HL-60 (cell line): ENCODE measurements around the gene NCKAP5L.
"Not testable (repeated sequence)": the region's sequence is repeated elsewhere in the genome, so short reads cannot be mapped to it uniquely, and the experiment has no call there.

ENCODE experiments used
- GABPA ChIP-seq: IDR thresholded peaks from 2 replicates; pipeline ENCODE4 v1.6.1; 2012; ENCODE audit warnings: low read depth
- TF ChIP-seq, protein P1 (sequence below): IDR thresholded peaks from one replicate; pipeline ENCODE4 v1.5.1; 2011; ENCODE audit warnings: low read length, control low read depth, inconsistent platforms; ENCODE audit not compliant: insufficient read depth

DNA sequence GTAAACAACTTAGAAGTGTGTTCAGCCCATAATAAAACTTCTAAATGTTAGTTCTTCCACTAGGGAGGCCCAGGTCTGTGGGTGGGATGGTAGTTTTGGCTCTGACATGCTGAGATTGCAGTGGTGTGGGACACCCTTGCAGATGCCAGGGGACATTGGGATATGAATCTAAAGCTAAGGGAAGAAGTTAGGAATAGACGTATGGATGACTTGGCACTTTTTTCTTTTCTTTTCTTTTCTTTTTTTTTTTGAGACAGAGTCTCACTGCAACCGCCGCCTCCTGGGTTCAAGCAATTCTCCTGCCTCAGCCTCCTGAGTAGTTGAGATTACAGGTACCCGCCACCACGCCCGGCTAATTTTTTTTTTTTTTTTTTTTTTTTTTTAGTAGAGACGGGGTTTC lies 55.1 kb downstream of the NCKAP5L start:
- TF ChIP-seq, protein P1, sequence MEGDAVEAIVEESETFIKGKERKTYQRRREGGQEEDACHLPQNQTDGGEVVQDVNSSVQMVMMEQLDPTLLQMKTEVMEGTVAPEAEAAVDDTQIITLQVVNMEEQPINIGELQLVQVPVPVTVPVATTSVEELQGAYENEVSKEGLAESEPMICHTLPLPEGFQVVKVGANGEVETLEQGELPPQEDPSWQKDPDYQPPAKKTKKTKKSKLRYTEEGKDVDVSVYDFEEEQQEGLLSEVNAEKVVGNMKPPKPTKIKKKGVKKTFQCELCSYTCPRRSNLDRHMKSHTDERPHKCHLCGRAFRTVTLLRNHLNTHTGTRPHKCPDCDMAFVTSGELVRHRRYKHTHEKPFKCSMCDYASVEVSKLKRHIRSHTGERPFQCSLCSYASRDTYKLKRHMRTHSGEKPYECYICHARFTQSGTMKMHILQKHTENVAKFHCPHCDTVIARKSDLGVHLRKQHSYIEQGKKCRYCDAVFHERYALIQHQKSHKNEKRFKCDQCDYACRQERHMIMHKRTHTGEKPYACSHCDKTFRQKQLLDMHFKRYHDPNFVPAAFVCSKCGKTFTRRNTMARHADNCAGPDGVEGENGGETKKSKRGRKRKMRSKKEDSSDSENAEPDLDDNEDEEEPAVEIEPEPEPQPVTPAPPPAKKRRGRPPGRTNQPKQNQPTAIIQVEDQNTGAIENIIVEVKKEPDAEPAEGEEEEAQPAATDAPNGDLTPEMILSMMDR = not testable (repeated sequence)
- not testable (repeated sequence) for TF ChIP-seq GABPA
